ENCODE results near the gene ZNF205. TPM values are rescaled to one million over a fixed set of nuclear protein-coding genes. Genes with fewer than 3 reads are reported as not detected.
A peak's percentile ranks its signal among the peaks of the same experiment; 100 is the strongest.

ZNF205 gene
- total RNA-seq, 1 experiment from 2014 or later = 18.3 TPM

- Histone ChIP-seq H3K36me3 (ENCODE audit: control insufficient read depth, insufficient read depth, low read length) (peaks cover 2% of the 10 kb centered on the region; the same call in 1 of the 2 replicates), H3K27me3 (ENCODE audit: control insufficient read depth, insufficient read depth, low read length) (no peaks in the 10 kb centered on the region), H3K27ac (ENCODE audit: low read length) (peak overlapping the region; percentile 88), H3K4me3 (ENCODE audit: low read depth in 2 of 2, low read length in 2 of 2) (peak overlapping the region; percentile 70 to 88), H3K9me3 (ENCODE audit: control insufficient read depth, insufficient read depth, low read depth, low read length) (no peaks in the 10 kb centered on the region), H3K4me1 (ENCODE audit: control insufficient read depth, insufficient read depth, low read length) (peaks cover 10% of the 10 kb centered on the region; the same call in 1 of the 2 replicates)
- in situ Hi-C loops (cut with HindIII; ENCODE audit: low pct_unique_long_range_greater_than_20kb, low sequenced_read_pairs) (no loop called here), intact Hi-C loops (cut with micrococcal nuclease; ENCODE audit: unreplicated experiment) (no loop called here)
- ChIA-PET POLR2A (interaction anchor here (0.9 kb wide), 2 partner anchors 12 to 15 kb away, joined by 3 to 6 read pairs; partner anchors contain the start of gene ZNF213), CTCF (interaction anchor here (0.8 to 1.2 kb wide), 5 partner anchors 12 to 22 kb away, joined by 3 to 5 read pairs (median 3); partner anchors contain the start of gene ZNF213)
- ATAC-seq (peak; percentile 37), DNase-seq (ENCODE audit: low read depth, low spot score) (no peak)
- TF ChIP-seq, protein P1, sequence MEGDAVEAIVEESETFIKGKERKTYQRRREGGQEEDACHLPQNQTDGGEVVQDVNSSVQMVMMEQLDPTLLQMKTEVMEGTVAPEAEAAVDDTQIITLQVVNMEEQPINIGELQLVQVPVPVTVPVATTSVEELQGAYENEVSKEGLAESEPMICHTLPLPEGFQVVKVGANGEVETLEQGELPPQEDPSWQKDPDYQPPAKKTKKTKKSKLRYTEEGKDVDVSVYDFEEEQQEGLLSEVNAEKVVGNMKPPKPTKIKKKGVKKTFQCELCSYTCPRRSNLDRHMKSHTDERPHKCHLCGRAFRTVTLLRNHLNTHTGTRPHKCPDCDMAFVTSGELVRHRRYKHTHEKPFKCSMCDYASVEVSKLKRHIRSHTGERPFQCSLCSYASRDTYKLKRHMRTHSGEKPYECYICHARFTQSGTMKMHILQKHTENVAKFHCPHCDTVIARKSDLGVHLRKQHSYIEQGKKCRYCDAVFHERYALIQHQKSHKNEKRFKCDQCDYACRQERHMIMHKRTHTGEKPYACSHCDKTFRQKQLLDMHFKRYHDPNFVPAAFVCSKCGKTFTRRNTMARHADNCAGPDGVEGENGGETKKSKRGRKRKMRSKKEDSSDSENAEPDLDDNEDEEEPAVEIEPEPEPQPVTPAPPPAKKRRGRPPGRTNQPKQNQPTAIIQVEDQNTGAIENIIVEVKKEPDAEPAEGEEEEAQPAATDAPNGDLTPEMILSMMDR (IDR thresholded peaks at IDR 0.05) = peak; percentile 41; the same call in 1 of the 2 replicates
- TF ChIP-seq SIN3A (IDR thresholded peaks at IDR 0.05; ENCODE audit: borderline replicate concordance, insufficient read depth, low read depth, low read length) = no peak
- BruUV-seq (replicated peaks) = no TSS peak
These were observed 37.4 kb downstream of the ZNF205 start for GRCh38 chr16:3149630-3150345.

- Histone ChIP-seq H3K36me3 (ENCODE audit: control insufficient read depth, insufficient read depth, low read length) (peaks cover 2% of the 10 kb centered on the region; the same call in 1 of the 2 replicates), H3K27me3 (ENCODE audit: control insufficient read depth, insufficient read depth, low read length) (no peaks in the 10 kb centered on the region), H3K4me1 (ENCODE audit: control insufficient read depth, insufficient read depth, low read length) (peaks cover 10% of the 10 kb centered on the region; the same call in 1 of the 2 replicates), H3K27ac (ENCODE audit: low read length) (peak overlapping the region; percentile 88), H3K4me3 (ENCODE audit: low read depth in 2 of 2, low read length in 2 of 2) (peak overlapping the region; percentile 70 to 96), H3K9me3 (ENCODE audit: control insufficient read depth, insufficient read depth, low read depth, low read length) (no peaks in the 10 kb centered on the region)
- in situ Hi-C loops (cut with HindIII; ENCODE audit: low pct_unique_long_range_greater_than_20kb, low sequenced_read_pairs) = no loop called here
- ChIA-PET POLR2A (interaction anchor here (0.9 kb wide), 1 partner anchor 16 kb away, joined by 6 read pairs; the partner anchor contains the start of gene ZNF213), CTCF (interaction anchor here (0.6 to 1.2 kb wide), 6 partner anchors 11 to 863 kb away, joined by 3 to 7 read pairs (median 4); no protein-coding TSS in a partner anchor)
- intact Hi-C loops (cut with micrococcal nuclease; ENCODE audit: unreplicated experiment) = no loop called here
- peak; percentile 66; the same call in 1 of the 2 replicates for TF ChIP-seq SIN3A (IDR thresholded peaks at IDR 0.05; ENCODE audit: borderline replicate concordance, insufficient read depth, low read depth, low read length)
- TF ChIP-seq REST (IDR thresholded peaks at IDR 0.05; ENCODE audit: insufficient read depth in 1 of 2, low read depth in 2 of 2, low read length in 1 of 2) = no peak
- TF ChIP-seq, protein P1 (IDR thresholded peaks at IDR 0.05) = no peak
- peak; percentile 71; the same call in 1 of the 2 replicates for TF ChIP-seq POLR2AphosphoS5 (IDR thresholded peaks at IDR 0.05; ENCODE audit: low read depth, low read length)
- TF ChIP-seq TCF7L2 (IDR thresholded peaks at IDR 0.05; ENCODE audit: low read depth, low read length) = no peak; the same call in 1 of the 2 replicates
- DNase-seq (ENCODE audit: low read depth, low spot score) (peak; percentile 99), ATAC-seq (peak; percentile 86)
- no TSS peak for BruUV-seq (replicated peaks)
These were observed 38.2 kb downstream of the ZNF205 start for GRCh38 chr16:3150346-3151218.
